GM21381 (cell line): ENCODE results near the gene SORL1-AS1.
"Not testable (repeated sequence)": the region's sequence is repeated elsewhere in the genome, so short reads cannot be mapped to it uniquely, and the experiment has no call there.

Experiments
- ATAC-seq: cut with Tn5 transposase; IDR thresholded peaks from one replicate; pipeline ENCODE4 v1.9.1; 2021; ENCODE audit warnings: mild to moderate bottlenecking, moderate library complexity; ENCODE audit not compliant: unreplicated experiment

The SORL1-AS1 gene

DNA sequence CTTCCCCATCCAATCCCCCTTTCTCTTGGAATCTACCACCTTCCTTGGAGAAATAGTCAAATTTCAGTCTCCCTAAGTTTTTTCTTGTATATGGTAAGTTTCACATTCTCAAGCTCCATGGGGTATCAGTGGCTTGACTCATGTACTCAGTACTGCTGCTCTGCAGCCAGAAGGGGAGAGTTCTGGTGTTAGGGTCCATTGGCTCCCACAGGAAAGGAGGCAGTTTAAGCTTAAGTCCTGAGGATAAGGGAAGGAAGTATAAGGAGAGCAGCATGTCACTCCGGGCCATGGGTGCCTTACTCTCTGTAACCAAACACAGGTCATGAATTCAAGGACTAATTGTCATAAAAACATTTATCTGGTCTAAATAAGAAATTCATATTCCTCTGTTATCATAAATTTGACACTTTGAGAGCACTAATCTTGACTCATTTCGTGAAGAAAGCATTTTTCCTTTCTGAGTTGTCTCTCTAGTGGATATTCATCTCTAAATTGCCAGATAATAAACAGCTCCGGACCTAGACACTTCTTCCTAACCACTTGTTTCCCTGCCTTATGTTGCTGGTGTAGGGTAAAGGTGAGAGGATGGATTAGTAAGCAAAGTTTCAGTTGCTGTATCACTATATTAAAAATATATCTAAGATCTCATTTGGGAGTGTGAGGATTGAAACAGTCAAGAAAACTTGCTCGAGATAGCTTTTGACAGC is 20.8 kb downstream of the SORL1-AS1 start:
- no peak for ATAC-seq

DNA sequence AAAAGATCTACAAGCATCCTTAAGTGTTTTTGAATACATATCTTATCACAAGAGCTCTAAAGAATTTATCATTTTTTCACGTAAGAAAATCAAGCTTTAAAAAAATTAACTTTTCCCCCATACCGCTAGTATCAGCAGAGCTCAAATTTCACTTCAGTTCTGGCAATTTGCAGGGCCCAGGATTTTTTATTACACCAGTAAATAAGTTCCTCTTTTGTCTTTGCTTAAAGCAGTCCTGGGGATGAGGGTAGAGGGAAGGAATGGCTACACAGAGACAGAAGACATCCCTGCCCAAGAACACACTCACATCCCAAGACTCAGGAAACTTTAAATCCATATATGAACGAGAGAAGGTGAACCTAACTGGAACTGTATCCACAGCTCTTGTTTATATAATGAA is 23.2 kb downstream of the SORL1-AS1 start:
- no peak for ATAC-seq

GRCh38 chr11:121427400-121427744 is 25.4 kb downstream of the SORL1-AS1 start:
- no peak for ATAC-seq

DNA sequence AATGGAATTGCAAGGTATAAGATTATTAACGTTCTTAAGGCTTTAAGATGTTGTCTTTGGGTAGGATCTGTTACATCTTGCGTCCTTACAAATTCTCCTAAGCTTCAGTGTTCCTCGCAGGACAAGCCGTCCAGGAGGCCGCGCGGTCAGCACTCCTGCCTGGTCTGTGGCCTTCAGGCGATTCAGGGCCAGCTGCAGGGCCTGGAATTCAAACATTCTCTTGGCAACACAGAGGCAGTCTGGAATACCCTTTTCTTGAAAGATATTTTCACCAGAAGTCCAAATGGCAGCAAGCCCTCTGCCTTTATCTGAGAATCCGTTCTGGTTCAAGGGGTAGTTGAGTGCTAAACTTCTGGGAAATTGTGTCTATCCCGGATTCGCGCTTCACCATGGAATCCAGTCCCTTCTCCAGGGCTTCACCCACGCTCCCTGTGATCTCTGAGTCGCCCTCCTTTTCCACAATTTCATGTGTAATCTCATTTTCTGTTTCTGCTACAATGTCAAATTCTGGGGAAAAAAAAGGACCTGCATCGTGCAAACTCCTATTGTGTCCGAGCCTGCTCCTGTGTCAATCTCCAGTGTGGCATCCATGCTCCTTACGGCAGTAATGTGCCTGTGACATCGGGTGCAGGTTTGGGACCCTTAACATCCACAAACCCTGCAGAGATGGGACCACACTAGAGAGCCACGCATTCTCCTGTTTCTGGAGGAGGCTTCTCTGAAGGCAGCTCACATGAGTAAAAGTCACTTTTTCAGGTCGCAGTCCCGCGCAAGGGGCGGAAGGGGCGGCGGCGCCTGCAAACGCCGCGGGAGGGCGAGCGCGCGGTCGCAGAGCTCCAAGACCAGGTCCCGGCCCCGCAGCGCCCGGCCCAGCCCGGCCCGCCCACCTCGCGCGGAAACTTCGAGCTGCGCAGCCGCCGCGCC is 26.0 kb downstream of the SORL1-AS1 start:
- ATAC-seq: peak; percentile 50

GRCh38 chr11:121425828-121426227 is 26.9 kb downstream of the SORL1-AS1 start:
- no peak for ATAC-seq

- ATAC-seq: no peak
Observed at GRCh38 chr11:121422675-121423074, 30.1 kb downstream of the SORL1-AS1 start.

DNA sequence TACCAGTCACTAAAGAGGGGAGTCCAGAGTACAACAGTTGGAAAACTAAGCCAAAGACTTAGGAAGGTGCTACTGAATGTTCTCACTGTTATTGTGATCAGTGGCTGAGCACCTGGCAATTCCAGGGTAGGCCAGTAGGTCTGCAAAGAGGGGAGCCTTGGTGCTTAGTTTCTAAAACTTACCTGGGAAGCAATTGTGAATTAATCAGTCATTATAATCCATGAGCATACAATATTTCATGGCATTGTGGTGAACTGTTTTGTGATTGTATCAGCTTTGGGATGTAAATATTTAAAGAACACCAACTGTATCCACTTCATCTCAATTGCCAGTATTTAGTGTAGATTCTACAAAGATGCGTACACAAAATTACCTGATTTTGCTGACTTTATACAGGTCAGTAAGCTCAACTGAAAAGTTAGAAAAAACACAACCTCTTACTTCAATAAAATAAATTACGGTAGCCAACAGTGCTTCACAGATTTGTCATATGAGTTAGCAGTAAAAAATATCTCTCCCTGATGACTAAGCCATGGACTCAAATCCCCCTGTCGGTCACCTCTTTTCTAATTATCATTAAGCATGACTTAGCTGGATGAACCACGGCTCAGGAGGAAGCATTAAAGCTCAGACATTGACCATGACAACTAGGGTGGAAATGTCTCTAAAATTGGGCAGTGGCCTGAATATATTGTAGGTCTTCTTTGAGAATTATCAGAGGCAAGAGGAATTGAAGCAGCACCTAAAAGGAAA is 31.4 kb downstream of the SORL1-AS1 start:
- ATAC-seq: no peak

DNA sequence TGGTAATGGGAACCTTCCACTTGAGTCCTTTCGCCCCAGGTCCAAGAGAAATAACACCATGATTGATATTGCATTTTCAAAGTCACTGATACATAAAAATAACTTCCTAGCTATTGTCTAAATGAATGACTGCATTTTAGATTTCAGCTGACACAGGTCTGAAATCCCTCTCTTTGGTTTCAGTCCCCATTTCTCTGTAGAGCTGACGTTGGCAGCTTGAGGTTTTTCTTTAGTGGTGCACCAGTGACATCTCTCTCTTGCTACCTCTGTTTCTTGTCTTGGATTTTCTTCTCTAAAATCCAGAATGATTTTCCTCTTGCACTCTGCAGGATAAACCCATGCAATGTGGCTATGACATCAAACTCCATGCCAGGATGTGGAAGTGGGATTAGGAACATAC is 32.4 kb downstream of the SORL1-AS1 start:
- no peak for ATAC-seq

GRCh38 chr11:121419836-121420235 is 32.9 kb downstream of the SORL1-AS1 start:
- no peak for ATAC-seq

- ATAC-seq: no peak
Observed at GRCh38 chr11:121418625-121419114, 34.1 kb downstream of the SORL1-AS1 start.

DNA sequence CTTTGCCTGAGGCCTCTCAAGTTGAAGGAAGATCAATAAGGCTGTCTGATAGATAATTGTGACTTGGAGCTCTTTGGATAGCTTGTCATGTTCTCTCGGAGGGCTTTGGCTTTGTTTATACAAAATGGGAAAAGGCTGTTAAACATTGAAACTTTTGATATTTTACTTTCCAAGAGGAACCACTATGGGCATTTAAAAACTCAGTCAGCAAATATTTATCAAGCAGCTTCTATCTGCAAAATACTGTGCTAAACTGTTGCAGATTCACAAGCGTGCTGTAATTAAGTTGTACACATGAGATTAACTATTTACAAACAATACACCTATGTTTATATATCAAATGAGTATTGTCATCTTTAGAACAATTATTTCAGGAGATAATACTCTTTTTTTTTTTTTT is 35.2 kb downstream of the SORL1-AS1 start:
- no peak for ATAC-seq

GRCh38 chr11:121417055-121417551 is 35.7 kb downstream of the SORL1-AS1 start:
- peak; percentile 65 for ATAC-seq

GRCh38 chr11:121415856-121416255 is 36.9 kb downstream of the SORL1-AS1 start:
- no peak for ATAC-seq

DNA sequence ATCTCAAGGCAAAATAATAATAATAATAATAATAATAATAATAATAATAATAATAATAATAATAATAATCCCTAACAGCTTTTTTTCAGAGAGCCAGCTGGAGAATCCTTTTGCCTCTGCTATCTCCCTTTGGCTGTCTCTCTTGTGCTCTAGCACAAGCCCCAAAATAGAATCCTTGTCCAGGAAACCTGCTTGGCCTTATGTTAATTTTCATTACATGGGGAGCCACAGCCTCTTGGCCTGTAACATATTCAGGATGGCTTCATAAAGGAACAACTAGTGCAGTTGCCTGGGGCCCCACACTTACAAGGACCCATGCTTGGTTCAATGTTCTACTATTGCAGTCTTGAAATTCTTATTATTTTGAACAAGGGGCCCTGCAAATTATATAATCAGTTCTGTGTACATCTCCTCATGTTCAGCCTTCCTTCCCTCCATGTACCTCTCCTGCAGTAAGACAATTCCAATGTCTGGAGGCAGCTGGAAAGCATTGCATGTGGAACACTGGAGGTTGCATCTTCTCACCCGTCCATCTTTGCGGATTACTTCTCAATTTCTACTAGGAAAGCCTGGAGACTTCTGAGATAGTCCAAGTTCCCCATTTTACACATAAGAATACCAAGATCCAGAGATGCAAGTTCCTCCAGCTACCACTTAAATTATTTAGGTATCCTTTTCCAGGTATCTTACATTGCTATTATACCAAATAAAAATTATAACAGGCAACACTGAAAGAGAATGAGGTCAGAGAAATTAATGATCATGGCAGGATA is 38.4 kb downstream of the SORL1-AS1 start:
- ATAC-seq: no peak

GRCh38 chr11:121412711-121413415 is 39.9 kb downstream of the SORL1-AS1 start:
- ATAC-seq: no peak

DNA sequence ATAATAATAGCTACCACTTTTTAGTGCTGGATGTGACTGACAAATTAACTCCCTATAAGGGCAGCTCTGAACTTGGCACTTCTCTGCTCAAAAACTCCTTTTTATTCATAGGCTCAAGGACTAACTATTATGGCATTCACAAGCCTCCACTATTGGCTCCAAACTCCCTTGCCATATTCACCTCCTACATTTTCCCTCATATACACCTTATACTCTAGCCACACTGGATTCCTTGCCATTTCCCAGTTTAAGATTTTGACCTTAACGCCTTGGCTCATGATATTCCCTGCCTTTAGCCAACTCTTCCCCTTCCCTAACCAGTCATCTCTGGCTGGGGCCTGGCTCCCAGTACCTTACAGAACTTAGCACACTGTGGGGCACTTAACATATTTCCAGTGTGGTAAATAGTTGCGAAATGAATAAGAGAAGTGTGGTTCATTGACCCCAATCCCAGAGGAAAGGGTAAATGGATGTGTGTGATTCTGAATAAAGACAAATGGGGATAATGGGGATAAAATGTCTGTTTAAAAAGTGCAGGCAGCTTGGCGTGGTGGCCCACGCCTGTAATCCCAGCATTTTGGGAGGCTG is 40.7 kb downstream of the SORL1-AS1 start:
- no peak for ATAC-seq

DNA sequence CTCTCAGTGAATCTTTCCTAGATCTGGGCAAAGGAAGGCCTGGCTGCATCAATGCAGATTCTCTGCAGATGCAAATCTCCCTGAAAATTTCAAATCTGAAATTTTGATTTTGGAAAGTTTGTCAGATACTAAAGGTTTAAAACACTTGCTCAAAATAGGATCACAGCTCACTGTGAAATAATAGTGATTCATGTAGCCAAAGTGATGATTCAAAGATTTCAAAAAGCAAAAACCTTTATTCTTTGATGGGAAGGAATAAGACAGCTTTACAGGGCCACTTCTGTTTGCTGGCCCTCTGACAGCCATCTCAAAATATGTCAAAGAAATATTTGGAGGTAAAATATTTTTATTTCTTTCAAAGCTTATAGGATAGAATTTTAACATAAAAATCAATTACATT is 41.4 kb downstream of the SORL1-AS1 start:
- ATAC-seq: not testable (repeated sequence)

DNA sequence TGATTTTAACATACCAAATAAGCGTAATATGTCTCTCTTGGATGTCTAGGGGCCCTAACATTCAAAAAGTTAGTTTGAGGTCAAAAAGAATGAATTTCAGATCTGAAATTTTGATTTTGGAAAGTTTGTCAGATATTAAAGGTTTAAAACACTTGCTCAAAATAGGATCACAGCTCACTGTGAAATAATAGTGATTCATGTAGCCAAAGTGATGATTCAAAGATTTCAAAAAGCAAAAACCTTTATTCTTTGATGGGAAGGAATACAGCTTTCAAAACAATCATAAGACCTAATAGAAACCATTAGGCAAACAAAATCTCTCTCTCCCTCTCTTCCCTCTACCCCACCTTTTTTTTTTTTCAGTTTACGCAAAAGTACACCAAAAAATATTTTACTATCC is 42.7 kb downstream of the SORL1-AS1 start:
- ATAC-seq: not testable (repeated sequence)

GRCh38 chr11:121408830-121409229 is 43.9 kb downstream of the SORL1-AS1 start:
- ATAC-seq: no peak
